Activated T-helper 1 cell treated with anti-CD3 and anti-CD28 coated beads, Interleukin-12 subunit alpha, Interleukin-12 subunit beta, Interleukin-2, Interleukin-4 antibody, amounts not matched to agents 30 ng/mL and 10 ng/mL and 1 ng/mL, durations not matched to agents 14 hours and 24 hours and 36 hours (primary cell): ENCODE measurements around the gene ADAM19. TPM values are rescaled to one million over a fixed set of nuclear protein-coding genes. Genes with fewer than 3 reads are reported as not detected.

Experiments
- DNase-seq: peaks from one replicate; pipeline ENCODE4 v3.0.0; 2021; ENCODE audit warnings: low spot score
- H3K27ac Mint-ChIP-seq: one replicate; pipeline ENCODE4 v1.8.0; 2021; ENCODE audit warnings: mild to moderate bottlenecking, mixed read lengths
- H3K27me3 Mint-ChIP-seq: one replicate; pipeline ENCODE4 v1.8.0; 2022; ENCODE audit warnings: mild to moderate bottlenecking, moderate library complexity, mixed read lengths; ENCODE audit not compliant: insufficient read depth
- H3K36me3 Mint-ChIP-seq: one replicate; pipeline ENCODE4 v1.8.0; 2021; ENCODE audit warnings: low read depth, mixed read lengths
- H3K4me1 Mint-ChIP-seq: one replicate; pipeline ENCODE4 v1.8.0; 2021; ENCODE audit warnings: low read depth, mixed read lengths
- H3K4me3 Mint-ChIP-seq: one replicate; pipeline ENCODE4 v1.8.0; 2021; ENCODE audit warnings: mild to moderate bottlenecking, moderate library complexity, mixed read lengths
- H3K9me3 Mint-ChIP-seq: one replicate; pipeline ENCODE4 v1.8.0; 2021; ENCODE audit warnings: mixed read lengths
- intact Hi-C: fragments of 100-400 bp; cut with micrococcal nuclease; formaldehyde crosslinking; loops from one replicate; pipeline ENCODE4 v1.15.1; 2024
- total RNA-seq: library from RNA; stranded (reverse); gene quantifications from 2 replicates; pipeline ENCODE4 v1.2.3, GENCODE V29; 2022

ADAM19 gene
- total RNA-seq, 1 donor from 2014 or later, result 341 TPM

DNA sequence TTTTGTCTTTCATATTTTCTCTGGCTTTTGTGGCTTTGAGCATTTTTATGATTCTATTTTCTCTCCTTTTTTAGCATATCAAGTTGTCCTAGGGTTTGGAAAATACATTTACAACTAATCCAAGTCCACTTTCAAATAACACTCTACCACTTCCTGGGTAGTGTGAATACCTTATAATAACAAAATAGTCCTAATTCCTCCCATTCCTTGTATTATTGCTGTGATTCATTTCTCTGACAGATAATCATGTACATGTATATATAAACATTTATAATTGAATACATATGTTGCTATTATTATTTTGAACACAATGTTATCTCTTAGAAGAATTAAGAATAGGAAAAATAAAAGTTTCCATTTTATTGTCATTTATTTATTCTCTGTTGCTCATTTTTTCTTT is 14.9 kb upstream of the ADAM19 start:
- DNase-seq, result no peak
- H3K27ac Mint-ChIP-seq, result no peak overlapping the region
- peaks cover 11% of the 10 kb centered on the region for H3K9me3 Mint-ChIP-seq
- H3K4me1 Mint-ChIP-seq, result peaks cover 54% of the 10 kb centered on the region
- intact Hi-C loops, result no loop called here
- no peaks in the 10 kb centered on the region for H3K27me3 Mint-ChIP-seq
- H3K4me3 Mint-ChIP-seq, result no peak overlapping the region
- H3K36me3 Mint-ChIP-seq, result peaks cover 9% of the 10 kb centered on the region

DNA sequence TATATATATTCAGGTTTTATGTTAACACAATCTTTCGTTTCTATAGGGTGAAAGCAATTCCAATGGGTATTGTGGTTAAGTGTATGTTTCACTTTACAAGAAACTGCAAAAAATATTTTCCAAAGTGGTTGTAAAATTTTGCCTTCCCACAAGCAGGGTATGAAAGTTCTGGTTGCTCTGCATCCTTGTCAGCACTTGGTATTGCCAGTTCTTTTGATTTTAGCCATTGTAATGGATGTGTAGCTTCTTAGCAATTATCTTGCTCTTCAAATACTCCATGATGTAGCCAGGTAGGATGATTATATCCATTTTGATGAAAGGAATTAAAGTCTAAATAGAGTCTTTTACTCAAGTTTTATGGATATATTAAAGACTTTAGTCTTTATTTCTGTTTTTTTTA is 9.1 kb upstream of the ADAM19 start:
- no peak overlapping the region for H3K27ac Mint-ChIP-seq

GRCh38 chr5:157582731-157583620 is 7.4 kb upstream of the ADAM19 start:
- Mint-ChIP-seq H3K27ac (peak overlapping the region; percentile 80), H3K27me3 (no peaks in the 10 kb centered on the region), H3K36me3 (peaks cover 4% of the 10 kb centered on the region), H3K4me1 (peaks cover 69% of the 10 kb centered on the region), H3K4me3 (peak overlapping the region; percentile 48), H3K9me3 (peaks cover 13% of the 10 kb centered on the region)
- DNase-seq, result no peak
- intact Hi-C loops, result loop anchor here (1.0 kb wide), 6 partner anchors 9 to 43 kb away; no protein-coding TSS in a partner anchor

More for the DNA sequence above, 9.1 kb upstream of the ADAM19 start:
- peaks cover 4% of the 10 kb centered on the region for H3K36me3 Mint-ChIP-seq
- no peaks in the 10 kb centered on the region for H3K27me3 Mint-ChIP-seq
- DNase-seq, result no peak
- peaks cover 53% of the 10 kb centered on the region for H3K4me1 Mint-ChIP-seq
- H3K9me3 Mint-ChIP-seq, result peaks cover 13% of the 10 kb centered on the region
- intact Hi-C loops, result no loop called here
- H3K4me3 Mint-ChIP-seq, result no peak overlapping the region

GRCh38 chr5:157581901-157582300 is 6.3 kb upstream of the ADAM19 start:
- peaks cover 13% of the 10 kb centered on the region for H3K9me3 Mint-ChIP-seq
- intact Hi-C loops, result loop anchor here (1.0 kb wide), 6 partner anchors 8 to 42 kb away; no protein-coding TSS in a partner anchor
- DNase-seq, result no peak
- peak overlapping the region; percentile 37 for H3K4me3 Mint-ChIP-seq
- peaks cover 4% of the 10 kb centered on the region for H3K36me3 Mint-ChIP-seq
- peaks cover 76% of the 10 kb centered on the region for H3K4me1 Mint-ChIP-seq
- H3K27me3 Mint-ChIP-seq, result no peaks in the 10 kb centered on the region
- H3K27ac Mint-ChIP-seq, result peak overlapping the region; percentile 93

- Mint-ChIP-seq H3K36me3 (peaks cover 18% of the 10 kb centered on the region), H3K27me3 (no peaks in the 10 kb centered on the region), H3K4me3 (peak overlapping the region; percentile 3), H3K27ac (peak overlapping the region; percentile 15), H3K4me1 (peaks cover 65% of the 10 kb centered on the region), H3K9me3 (no peaks in the 10 kb centered on the region)
- DNase-seq, result no peak
- intact Hi-C loops, result no loop called here
Observed at GRCh38 chr5:157578079-157578780, 2.7 kb upstream of the ADAM19 start.

DNA sequence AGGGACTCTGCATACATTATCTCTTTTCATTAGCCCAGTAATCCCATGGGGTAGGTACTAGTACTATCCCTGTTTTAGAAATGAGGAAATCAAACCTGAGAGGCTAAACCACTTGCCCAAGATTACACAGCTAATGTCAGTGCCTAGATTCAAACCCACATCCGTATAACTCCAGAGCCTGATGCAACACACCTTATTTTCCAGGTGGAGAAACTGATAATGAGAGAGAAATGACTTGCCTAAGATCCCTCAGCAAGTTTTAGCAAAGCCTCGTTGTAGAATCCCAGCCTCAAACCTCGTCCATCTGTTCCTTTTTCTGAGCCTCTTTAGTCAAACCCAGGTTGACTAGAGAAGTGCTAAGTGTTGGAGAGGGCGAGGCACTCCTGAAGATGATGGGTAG is 1.1 kb upstream of the ADAM19 start:
- Mint-ChIP-seq H3K4me3 (peak overlapping the region; percentile 82), H3K36me3 (peaks cover 26% of the 10 kb centered on the region), H3K4me1 (peaks cover 58% of the 10 kb centered on the region)

GRCh38 chr5:157574456-157575380 is 857 bp downstream of the ADAM19 start:
- Mint-ChIP-seq H3K9me3 (no peaks in the 10 kb centered on the region), H3K4me1 (peaks cover 62% of the 10 kb centered on the region), H3K27ac (peak overlapping the region; percentile 92), H3K27me3 (no peaks in the 10 kb centered on the region), H3K36me3 (peaks cover 43% of the 10 kb centered on the region), H3K4me3 (peak overlapping the region; percentile 96)
- DNase-seq, result no peak
- intact Hi-C loops, result loop anchor here (1.0 kb wide), 1 partner anchor 8 kb away; no protein-coding TSS in a partner anchor

More for the DNA sequence above, 1.1 kb upstream of the ADAM19 start:
- Mint-ChIP-seq H3K27ac (peak overlapping the region; percentile 30), H3K9me3 (no peaks in the 10 kb centered on the region), H3K27me3 (no peaks in the 10 kb centered on the region)
- intact Hi-C loops, result loop anchor here (2.0 kb wide), 1 partner anchor 74 kb away; no protein-coding TSS in a partner anchor
- DNase-seq, result no peak

- Mint-ChIP-seq H3K27me3 (no peaks in the 10 kb centered on the region), H3K9me3 (no peaks in the 10 kb centered on the region), H3K4me1 (peaks cover 66% of the 10 kb centered on the region), H3K27ac (peak overlapping the region; percentile 85), H3K36me3 (peaks cover 73% of the 10 kb centered on the region), H3K4me3 (peak overlapping the region; percentile 96)
- intact Hi-C loops, result loop anchor here (1.0 to 2.0 kb wide), 7 partner anchors 25 to 172 kb away; partner anchors contain the start of genes LSM11 and THG1L
- DNase-seq, result peak; percentile 25
Observed at GRCh38 chr5:157571357-157571827, 4.2 kb downstream of the ADAM19 start.

DNA sequence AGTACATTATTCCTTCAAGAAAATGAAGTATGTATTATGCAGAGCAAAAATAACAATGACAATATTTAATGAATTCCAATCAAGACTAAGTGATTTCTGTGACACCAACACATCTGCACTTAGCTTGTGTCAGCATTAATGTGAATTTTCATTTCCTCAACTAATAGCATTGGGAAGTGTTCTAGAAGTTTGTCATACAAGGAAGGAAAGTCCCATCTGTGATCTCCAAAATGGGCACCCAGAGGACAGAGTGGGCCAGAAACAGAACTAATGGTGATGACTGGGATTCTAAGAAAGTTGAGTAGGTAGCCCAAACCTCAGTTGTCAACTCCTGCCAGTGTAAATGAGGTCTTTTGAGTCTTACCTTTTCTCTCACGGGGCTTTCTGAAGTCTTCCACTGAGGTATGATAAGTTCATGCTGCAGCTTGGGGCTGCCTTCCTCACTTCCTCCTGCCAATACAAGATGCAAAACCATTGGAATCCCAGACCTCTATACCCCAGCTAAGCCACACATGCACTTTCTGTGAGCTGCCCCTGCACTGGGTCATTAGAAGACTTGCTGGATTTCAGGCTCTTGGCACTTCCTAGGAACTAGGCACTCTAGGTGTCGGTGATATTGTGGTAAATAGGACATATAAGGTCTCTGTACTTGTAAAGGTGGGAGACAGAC is 4.9 kb downstream of the ADAM19 start:
- intact Hi-C loops, result loop anchor here (1.0 to 2.0 kb wide), 7 partner anchors 26 to 173 kb away; partner anchors contain the start of genes LSM11 and THG1L
- no peak for DNase-seq
- Mint-ChIP-seq H3K27me3 (no peaks in the 10 kb centered on the region), H3K4me3 (peak overlapping the region; percentile 96), H3K36me3 (peaks cover 74% of the 10 kb centered on the region), H3K27ac (peak overlapping the region; percentile 85), H3K4me1 (peaks cover 65% of the 10 kb centered on the region), H3K9me3 (no peaks in the 10 kb centered on the region)

- H3K36me3 Mint-ChIP-seq, result peaks cover 80% of the 10 kb centered on the region
- H3K27me3 Mint-ChIP-seq, result no peaks in the 10 kb centered on the region
- DNase-seq, result no peak
- H3K4me3 Mint-ChIP-seq, result peak overlapping the region; percentile 71
- intact Hi-C loops, result no loop called here
- no peaks in the 10 kb centered on the region for H3K9me3 Mint-ChIP-seq
- peak overlapping the region; percentile 93 for H3K27ac Mint-ChIP-seq
- peaks cover 79% of the 10 kb centered on the region for H3K4me1 Mint-ChIP-seq
Observed at GRCh38 chr5:157568720-157569119, 6.9 kb downstream of the ADAM19 start.

- peaks cover 80% of the 10 kb centered on the region for H3K36me3 Mint-ChIP-seq
- intact Hi-C loops, result no loop called here
- H3K27ac Mint-ChIP-seq, result peak overlapping the region; percentile 93
- peaks cover 81% of the 10 kb centered on the region for H3K4me1 Mint-ChIP-seq
- H3K27me3 Mint-ChIP-seq, result no peaks in the 10 kb centered on the region
- H3K4me3 Mint-ChIP-seq, result peak overlapping the region; percentile 73
- H3K9me3 Mint-ChIP-seq, result no peaks in the 10 kb centered on the region
- no peak for DNase-seq
Observed at GRCh38 chr5:157568222-157568621, 7.4 kb downstream of the ADAM19 start.
